ENCODE results near the gene DISC1. TPM values are rescaled to one million over a fixed set of nuclear protein-coding genes. Genes with fewer than 3 reads are reported as not detected.

The DISC1 gene
- total RNA-seq, 2 experiments from 2014 or later: 1.9 to 3.8 TPM

DNA sequence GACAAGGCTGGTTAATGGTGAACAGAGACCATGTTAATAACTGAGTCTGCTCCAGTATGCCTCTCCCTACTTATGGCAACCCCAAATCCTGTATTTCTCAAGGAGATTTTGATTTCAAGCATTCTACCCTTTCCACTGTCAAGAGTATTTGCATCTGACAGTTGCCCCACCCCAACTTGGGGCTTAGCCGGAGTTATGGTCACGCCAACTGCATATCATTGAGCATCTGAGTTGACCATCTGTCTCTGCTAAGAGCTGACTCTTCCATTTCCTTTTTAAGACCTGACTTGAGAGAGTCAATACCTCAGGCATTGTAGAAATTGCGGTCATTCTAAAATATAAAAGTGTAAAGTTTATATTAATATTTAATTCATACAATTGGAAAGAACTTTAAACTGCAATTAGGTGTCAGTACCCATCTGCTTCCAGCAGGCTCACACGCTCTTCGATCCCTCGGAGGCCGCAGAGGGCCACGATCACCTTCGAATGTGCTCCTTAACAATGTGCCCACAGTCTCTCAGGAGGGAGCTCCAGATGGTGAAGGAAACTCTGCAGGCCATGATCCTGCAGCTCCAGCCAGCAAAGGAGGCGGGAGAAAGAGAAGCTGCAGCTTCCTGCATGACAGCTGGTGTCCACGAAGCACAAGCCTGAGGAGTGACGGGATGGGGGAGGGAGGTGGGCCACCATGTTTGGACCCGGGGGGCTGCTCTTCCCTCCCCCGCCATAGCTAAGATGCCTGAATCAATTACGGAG, 409.8 kb downstream of the DISC1 start:
- CTCF ChIA-PET: interaction anchor here (0.6 kb wide), 1 partner anchor 1387 kb away, joined by 3 read pairs; no protein-coding TSS in a partner anchor
- POLR2A ChIA-PET: no interaction called here

DNA sequence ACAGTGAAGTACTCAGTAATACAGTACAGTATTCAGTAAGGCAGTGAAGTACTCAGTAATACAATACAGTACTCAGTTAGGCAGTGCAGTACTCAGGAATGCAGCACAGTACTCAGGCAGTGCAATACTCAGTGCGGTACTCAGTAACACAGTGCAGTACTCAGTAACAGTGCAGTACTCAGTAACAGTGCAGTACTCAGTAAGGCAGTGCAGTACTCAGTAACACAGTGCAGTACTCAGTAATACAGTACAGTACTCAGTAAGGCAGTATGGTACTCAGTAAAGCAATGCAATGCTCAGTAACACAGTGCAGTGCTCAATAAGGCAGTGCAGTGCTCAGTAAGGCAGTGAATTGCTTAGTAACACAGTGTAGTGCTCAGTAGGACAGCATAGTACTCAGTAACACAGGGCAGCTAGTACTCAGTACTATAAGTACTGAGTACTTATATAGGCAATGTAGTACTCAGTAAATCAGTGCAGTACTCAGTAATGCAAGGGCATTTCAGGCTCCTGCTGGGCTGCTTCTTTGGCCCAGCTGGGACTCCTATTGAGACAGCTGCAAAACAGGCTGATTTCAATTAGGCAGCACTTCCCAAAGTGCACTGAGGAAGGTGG, 411.3 kb downstream of the DISC1 start:
- no peak overlapping the region for H3K27ac Mint-ChIP-seq

More for the DNA sequence above, 409.8 kb downstream of the DISC1 start:
- Mint-ChIP-seq H3K9me3 (ENCODE audit: low read depth) (no peaks in the 10 kb centered on the region), H3K27ac (no peak overlapping the region), H3K4me3 (no peak overlapping the region), H3K36me3 (ENCODE audit: low read depth) (peaks cover 5% of the 10 kb centered on the region), H3K27me3 (no peaks in the 10 kb centered on the region), H3K4me1 (no peaks in the 10 kb centered on the region)
- ATAC-seq: no peak
- DNase-seq: no peak
- intact Hi-C loops (cut with DNase I, micrococcal nuclease): no loop called here

DNA sequence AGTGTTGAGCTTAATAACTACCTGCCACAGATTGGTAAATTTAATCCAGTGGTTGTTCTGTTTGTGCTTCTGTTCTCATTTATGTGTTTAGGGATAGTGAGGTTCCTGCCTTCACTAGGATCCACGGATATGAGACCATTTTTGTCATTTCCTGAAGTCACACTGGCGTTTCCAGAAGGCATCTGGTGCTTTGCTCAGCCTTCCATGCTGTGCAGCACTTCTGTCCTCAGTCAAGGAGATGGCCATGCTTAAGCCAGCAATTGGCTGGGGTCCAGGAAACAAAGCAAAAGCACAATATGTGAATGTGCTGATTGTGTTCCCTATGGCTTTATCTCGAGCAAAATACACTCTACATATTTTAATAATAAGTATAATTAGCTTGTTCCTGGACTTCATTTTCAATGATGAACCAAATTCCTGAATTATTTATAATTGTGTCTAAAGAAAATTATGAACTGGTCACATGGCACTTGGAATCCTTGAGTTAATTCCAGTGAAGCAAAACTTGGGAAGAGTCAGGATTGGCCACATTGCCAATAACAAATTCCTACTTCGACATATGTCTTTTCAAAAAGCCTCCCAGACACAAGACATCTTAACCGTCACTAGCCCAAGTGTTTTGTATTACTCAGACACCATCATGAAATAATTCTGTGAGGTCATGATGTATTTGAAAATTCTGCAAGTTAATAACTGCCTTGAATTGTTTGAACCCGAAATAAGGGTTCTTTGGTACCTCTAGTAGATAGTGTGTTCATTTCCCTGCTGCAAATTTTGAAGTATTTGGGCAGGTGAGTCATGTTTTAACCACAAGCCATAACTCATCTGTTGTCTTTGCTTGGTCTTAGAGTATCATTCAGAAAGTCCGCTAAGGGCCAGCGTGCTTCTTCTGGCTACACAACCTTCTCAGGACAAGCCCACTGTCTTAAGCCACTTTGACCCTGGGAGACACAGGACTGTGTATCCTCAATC, 412.4 kb downstream of the DISC1 start:
- H3K4me1 Mint-ChIP-seq: no peaks in the 10 kb centered on the region
- intact Hi-C loops (cut with DNase I, micrococcal nuclease): no loop called here
- no peaks in the 10 kb centered on the region for H3K36me3 Mint-ChIP-seq (ENCODE audit: low read depth)
- DNase-seq (no peak), ATAC-seq (peak; percentile 42)
- no peak overlapping the region for H3K27ac Mint-ChIP-seq
- POLR2A ChIA-PET: no interaction called here
- H3K27me3 Mint-ChIP-seq: no peaks in the 10 kb centered on the region
- no peaks in the 10 kb centered on the region for H3K9me3 Mint-ChIP-seq (ENCODE audit: low read depth)
- no peak overlapping the region for H3K4me3 Mint-ChIP-seq
- CTCF ChIA-PET: no interaction called here

More for the DNA sequence above, 411.3 kb downstream of the DISC1 start:
- Mint-ChIP-seq H3K27me3 (no peaks in the 10 kb centered on the region), H3K4me3 (no peak overlapping the region), H3K9me3 (ENCODE audit: low read depth) (no peaks in the 10 kb centered on the region), H3K36me3 (ENCODE audit: low read depth) (peaks cover 5% of the 10 kb centered on the region), H3K4me1 (no peaks in the 10 kb centered on the region)
- intact Hi-C loops (cut with DNase I, micrococcal nuclease): no loop called here
- POLR2A ChIA-PET: no interaction called here
- no peak for ATAC-seq
- CTCF ChIA-PET: no interaction called here
- no peak for DNase-seq

DNA sequence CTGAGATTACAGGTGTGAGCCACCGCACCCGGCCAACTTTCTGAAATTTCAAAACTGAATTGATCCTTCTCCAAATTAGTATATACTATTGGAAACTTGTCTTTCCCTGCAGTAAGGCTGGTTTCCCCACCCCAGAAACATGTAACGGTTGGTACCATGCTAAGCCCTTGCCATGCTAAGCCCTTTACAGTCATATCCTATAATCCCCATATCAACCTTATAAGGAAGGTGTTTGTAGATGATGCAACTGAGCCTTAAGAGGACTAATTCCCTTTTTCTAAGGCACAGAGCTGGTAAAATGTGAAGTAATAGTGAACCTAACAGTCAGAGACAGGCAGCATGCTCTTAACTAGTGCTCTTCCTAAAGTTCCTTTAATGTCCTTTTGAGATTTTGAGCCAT, 413.7 kb downstream of the DISC1 start:
- Mint-ChIP-seq H3K27ac (no peak overlapping the region), H3K4me1 (no peaks in the 10 kb centered on the region), H3K36me3 (ENCODE audit: low read depth) (no peaks in the 10 kb centered on the region), H3K4me3 (no peak overlapping the region), H3K9me3 (ENCODE audit: low read depth) (no peaks in the 10 kb centered on the region), H3K27me3 (no peaks in the 10 kb centered on the region)
- no peak for ATAC-seq
- intact Hi-C loops (cut with DNase I, micrococcal nuclease): no loop called here
- CTCF ChIA-PET: no interaction called here
- POLR2A ChIA-PET: no interaction called here
- DNase-seq: no peak

DNA sequence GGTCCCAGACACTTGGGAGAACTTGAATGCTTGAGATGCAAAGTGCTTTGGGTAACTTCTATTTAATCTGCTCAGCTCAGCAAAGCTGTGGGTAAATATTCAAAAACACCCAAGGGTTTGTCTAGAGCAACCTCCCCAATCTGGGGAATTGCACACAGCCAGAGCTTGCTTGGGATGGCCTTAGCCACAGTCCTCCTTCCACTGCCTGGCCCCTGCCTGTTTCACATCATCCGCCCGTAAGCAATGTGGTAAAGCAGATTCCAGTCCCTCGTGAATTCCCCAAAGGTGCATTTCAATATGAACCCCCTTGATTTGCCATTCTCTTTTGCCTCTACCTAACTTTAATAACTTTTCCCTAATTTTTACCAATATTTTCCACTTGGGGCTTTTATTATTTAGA, 418.1 kb downstream of the DISC1 start:
- H3K27me3 Mint-ChIP-seq: peaks cover 5% of the 10 kb centered on the region
- no peaks in the 10 kb centered on the region for H3K36me3 Mint-ChIP-seq (ENCODE audit: low read depth)
- H3K9me3 Mint-ChIP-seq (ENCODE audit: low read depth): no peaks in the 10 kb centered on the region
- intact Hi-C loops (cut with DNase I, micrococcal nuclease): no loop called here
- no peak overlapping the region for H3K27ac Mint-ChIP-seq
- H3K4me3 Mint-ChIP-seq: no peak overlapping the region
- DNase-seq: no peak
- ChIA-PET POLR2A (no interaction called here), CTCF (no interaction called here)
- ATAC-seq: no peak
- H3K4me1 Mint-ChIP-seq: peaks cover 8% of the 10 kb centered on the region

DNA sequence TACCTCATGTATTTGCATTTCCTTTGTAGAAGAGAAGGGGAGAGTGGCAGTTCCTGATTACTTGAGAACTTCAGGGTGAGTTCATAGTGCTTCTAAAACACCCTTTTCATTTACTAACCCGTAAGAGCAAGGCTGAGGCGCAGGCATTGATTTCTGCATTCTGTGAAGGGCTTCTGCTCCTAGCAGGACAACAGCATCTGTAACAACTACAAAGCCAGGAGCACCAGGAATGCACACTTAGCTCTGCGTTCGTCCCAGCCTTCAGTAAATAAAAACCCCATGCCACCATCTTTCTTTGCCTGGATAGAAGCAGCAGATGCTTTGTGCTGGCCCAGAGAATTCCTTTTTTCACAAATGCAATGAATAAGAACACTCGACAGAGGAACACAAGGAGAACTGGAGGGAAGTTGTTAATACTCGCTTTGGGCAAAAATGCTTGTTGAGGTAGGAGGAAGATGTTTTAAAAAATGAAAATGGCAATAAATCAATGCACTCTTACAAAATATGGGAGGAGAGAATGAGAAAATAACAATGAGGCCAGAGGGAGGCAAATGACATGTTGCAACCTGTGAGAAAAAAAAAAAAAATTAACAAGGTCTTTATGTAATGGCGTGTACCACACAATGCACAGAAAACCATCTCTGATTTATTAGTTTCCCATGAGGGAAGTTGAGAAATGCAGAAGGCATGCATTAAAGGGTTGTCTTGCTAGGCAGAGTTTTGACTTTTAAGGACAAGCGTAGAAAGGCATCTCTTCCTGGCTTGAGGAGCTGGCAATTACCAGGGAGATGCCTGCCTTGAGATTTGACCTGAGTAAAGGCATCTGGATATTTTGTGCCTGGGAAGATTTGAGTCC, 418.8 kb downstream of the DISC1 start:
- intact Hi-C loops (cut with DNase I, micrococcal nuclease): no loop called here
- H3K36me3 Mint-ChIP-seq (ENCODE audit: low read depth): no peaks in the 10 kb centered on the region
- H3K27ac Mint-ChIP-seq: no peak overlapping the region
- no peak for ATAC-seq
- peaks cover 8% of the 10 kb centered on the region for H3K4me1 Mint-ChIP-seq
- DNase-seq: no peak
- ChIA-PET CTCF (no interaction called here), POLR2A (no interaction called here)
- no peaks in the 10 kb centered on the region for H3K9me3 Mint-ChIP-seq (ENCODE audit: low read depth)
- no peak overlapping the region for H3K4me3 Mint-ChIP-seq
- peaks cover 5% of the 10 kb centered on the region for H3K27me3 Mint-ChIP-seq

DNA sequence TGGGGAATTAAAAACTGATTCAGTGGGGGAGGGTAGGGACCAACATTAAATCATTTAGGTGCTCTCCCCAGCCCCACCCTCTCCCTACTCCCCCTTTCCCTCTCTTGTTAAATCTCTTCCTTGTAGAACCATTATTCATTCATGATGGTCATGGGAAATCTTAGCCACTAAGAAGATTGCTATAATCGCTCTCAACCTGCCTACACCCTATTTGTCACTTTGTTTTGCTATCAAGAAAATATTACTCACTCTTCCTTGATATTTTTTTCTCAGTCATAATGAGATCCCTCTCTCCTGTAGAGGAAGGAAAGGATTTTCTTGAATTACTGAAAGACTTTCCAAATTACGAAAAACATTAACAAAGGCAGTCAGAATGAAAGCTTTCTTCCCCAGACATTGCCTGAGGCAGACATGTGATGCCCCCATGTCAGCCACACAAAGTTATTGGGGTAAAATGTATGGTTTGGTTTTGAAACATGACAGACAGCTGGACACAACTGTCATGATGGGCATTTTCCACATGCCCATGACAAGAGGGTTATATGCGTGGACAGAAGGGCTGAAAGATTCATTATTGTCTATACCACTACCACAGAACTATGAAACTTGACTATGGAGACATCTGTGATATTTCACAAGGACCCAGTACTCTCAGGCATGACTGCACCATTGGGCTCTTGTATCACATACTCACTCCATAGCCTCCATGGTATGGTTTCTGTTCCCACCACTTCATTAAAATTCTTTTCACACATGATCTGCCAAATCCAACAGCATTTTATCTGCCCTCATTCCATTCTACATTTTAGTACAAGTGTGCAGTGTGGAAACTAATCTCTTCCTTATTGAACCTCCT, 420.1 kb downstream of the DISC1 start:
- peaks cover 8% of the 10 kb centered on the region for H3K4me1 Mint-ChIP-seq
- no peaks in the 10 kb centered on the region for H3K36me3 Mint-ChIP-seq (ENCODE audit: low read depth)
- peaks cover 5% of the 10 kb centered on the region for H3K27me3 Mint-ChIP-seq
- DNase-seq (peak; percentile 20), ATAC-seq (peak; percentile 85)
- CTCF ChIA-PET: interaction anchor here (0.8 kb wide), 1 partner anchor 217 kb away, joined by 4 read pairs; no protein-coding TSS in a partner anchor
- POLR2A ChIA-PET: no interaction called here
- no peak overlapping the region for H3K4me3 Mint-ChIP-seq
- H3K9me3 Mint-ChIP-seq (ENCODE audit: low read depth): no peaks in the 10 kb centered on the region
- intact Hi-C loops (cut with DNase I, micrococcal nuclease): no loop called here
- H3K27ac Mint-ChIP-seq: no peak overlapping the region

DNA sequence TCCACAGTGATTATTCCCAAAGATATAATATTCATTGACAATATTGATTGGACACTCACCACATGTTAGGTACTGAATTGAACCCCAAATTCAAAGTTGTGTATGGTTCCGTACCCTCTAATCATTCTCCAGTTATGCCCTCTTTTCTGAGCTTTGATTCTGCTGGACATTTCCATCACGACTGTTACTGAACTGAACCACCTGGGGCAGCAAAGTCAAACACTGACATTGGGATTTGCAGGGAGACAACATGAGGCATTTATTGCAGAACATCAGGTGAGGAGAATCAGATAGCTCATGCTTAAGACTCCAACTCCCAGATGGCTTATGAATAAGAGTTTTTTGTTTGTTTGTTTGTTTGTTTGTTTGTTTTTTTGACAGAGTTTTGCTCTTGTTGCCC, 420.9 kb downstream of the DISC1 start:
- intact Hi-C loops (cut with DNase I, micrococcal nuclease): no loop called here
- DNase-seq (no peak), ATAC-seq (no peak)
- Mint-ChIP-seq H3K27me3 (peaks cover 5% of the 10 kb centered on the region), H3K4me3 (no peak overlapping the region), H3K4me1 (peaks cover 8% of the 10 kb centered on the region), H3K27ac (no peak overlapping the region), H3K9me3 (ENCODE audit: low read depth) (no peaks in the 10 kb centered on the region), H3K36me3 (ENCODE audit: low read depth) (no peaks in the 10 kb centered on the region)
- ChIA-PET CTCF (interaction anchor here (0.8 kb wide), 1 partner anchor 217 kb away, joined by 4 read pairs; no protein-coding TSS in a partner anchor), POLR2A (no interaction called here)

DNA sequence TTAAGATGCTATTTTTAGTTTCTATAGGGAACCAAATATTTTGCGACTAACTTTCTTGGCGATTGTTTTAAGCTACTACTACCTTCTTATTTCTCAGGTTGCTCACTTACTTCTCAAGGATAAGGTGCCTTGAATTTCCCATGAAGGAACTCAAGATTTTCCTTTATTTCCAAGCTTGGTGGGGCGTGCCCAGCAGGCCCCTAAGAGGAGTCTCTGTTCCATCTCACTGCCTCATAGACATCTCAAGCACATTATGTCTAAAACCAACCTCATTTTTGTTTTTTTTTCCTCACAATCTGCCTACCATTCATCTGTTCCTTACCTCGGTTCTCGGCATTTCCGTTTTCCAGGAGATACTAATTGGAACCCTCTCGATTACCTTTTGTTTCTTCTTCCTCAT, 421.9 kb downstream of the DISC1 start:
- ChIA-PET POLR2A (no interaction called here), CTCF (no interaction called here)
- Mint-ChIP-seq H3K36me3 (ENCODE audit: low read depth) (no peaks in the 10 kb centered on the region), H3K27ac (no peak overlapping the region), H3K4me3 (no peak overlapping the region), H3K4me1 (peaks cover 8% of the 10 kb centered on the region), H3K27me3 (peaks cover 5% of the 10 kb centered on the region), H3K9me3 (ENCODE audit: low read depth) (peaks cover 6% of the 10 kb centered on the region)
- intact Hi-C loops (cut with DNase I, micrococcal nuclease): no loop called here
- DNase-seq (no peak), ATAC-seq (no peak)

DNA sequence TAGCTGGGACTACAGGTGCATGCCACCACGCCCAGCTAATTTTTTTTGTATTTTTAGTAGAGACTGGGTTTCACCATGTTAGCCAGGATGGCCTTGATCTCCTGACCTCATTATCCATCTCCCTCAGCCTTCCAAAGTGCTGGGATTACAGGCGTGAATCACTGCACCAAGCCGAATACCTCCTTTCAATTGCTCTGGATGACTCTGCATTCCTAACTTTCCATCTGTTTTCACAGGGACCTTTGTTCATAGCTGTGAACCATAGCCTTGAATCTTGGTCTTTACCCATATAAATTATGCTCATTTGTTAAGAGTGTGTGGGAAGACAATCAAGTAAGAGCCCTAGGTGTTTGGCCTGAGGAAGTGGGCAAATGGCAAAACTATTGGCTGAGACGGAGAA, 422.7 kb downstream of the DISC1 start:
- intact Hi-C loops (cut with DNase I, micrococcal nuclease): no loop called here
- CTCF ChIA-PET: no interaction called here

More for the DNA sequence above, 422.7 kb downstream of the DISC1 start:
- peaks cover 8% of the 10 kb centered on the region for H3K4me1 Mint-ChIP-seq
- peaks cover 7% of the 10 kb centered on the region for H3K9me3 Mint-ChIP-seq (ENCODE audit: low read depth)
- ATAC-seq: no peak
- no peaks in the 10 kb centered on the region for H3K36me3 Mint-ChIP-seq (ENCODE audit: low read depth)
- no peak overlapping the region for H3K4me3 Mint-ChIP-seq
- H3K27me3 Mint-ChIP-seq: peaks cover 5% of the 10 kb centered on the region
- POLR2A ChIA-PET: no interaction called here
- no peak overlapping the region for H3K27ac Mint-ChIP-seq
- DNase-seq: no peak

All from activated CD4-positive, alpha-beta T cell treated with anti-CD3 and anti-CD28 coated beads for 36 hours (primary cell).